Panc1 (cell line): ENCODE data around the gene LPCAT4. TPM values are rescaled to one million over a fixed set of nuclear protein-coding genes. Genes with fewer than 3 reads are reported as not detected.
A peak's percentile ranks its signal among the peaks of the same experiment; 100 is the strongest.

ENCODE experiments used
- ATAC-seq: fragments of 200-7000 bp; cut with Tn5 transposase; 2 replicates; pipeline ENCODE4 v1.9.1; 2020; ENCODE audit warnings: mild to moderate bottlenecking, moderate library complexity
- BruUV-seq: library from RNA; stranded (reverse); fragments of 400-500 nt; replicated peaks from 2 replicates; lab custom pipeline; 2021; lab: Mats Ljungman, UMichigan
- CTCF ChIA-PET: fragments of 300-600 bp; sonication (Branson Sonifier 250); formaldehyde crosslinking; loops from one replicate; lab custom pipeline; 2022; ENCODE audit warnings: antibody characterized with exemption; lab: Charles Lee
- POLR2A ChIA-PET: fragments of 300-600 bp; sonication (Branson Sonifier 250); formaldehyde crosslinking; loops from one replicate; lab custom pipeline; 2022; ENCODE audit warnings: antibody characterized with exemption; lab: Charles Lee
- DNase-seq: peaks from one replicate; pipeline ENCODE4 v3.0.0-alpha.2; 2010; ENCODE audit warnings: low read depth, low spot score
- H3K27ac ChIP-seq: 2 replicates; pipeline ENCODE4 v1.5.1; 2011; ENCODE audit warnings: mild to moderate bottlenecking, low read length, inconsistent platforms
- H3K27me3 ChIP-seq: fragments of 200-500 bp; sonication (Bioruptor generic); 2 replicates; pipeline ENCODE4 v1.6.0; 2014; ENCODE audit warnings: low read length, inconsistent platforms; ENCODE audit not compliant: control insufficient read depth, insufficient read depth
- H3K36me3 ChIP-seq: fragments of 200-500 bp; sonication (Bioruptor generic); 2 replicates; pipeline ENCODE4 v1.5.1; 2014; ENCODE audit warnings: inconsistent platforms, mild to moderate bottlenecking, low read length, moderate library complexity; ENCODE audit not compliant: control insufficient read depth, insufficient read depth
- H3K4me1 ChIP-seq: 2 replicates; pipeline ENCODE4 v1.5.1; 2011; ENCODE audit warnings: inconsistent platforms, mild to moderate bottlenecking, low read length, moderate library complexity; ENCODE audit not compliant: control insufficient read depth, insufficient read depth
- H3K4me3 ChIP-seq, 2 experiments: 2 replicates each; pipeline ENCODE4 v1.5.1; 2011 to 2012; ENCODE audit warnings: low read depth in 2 of 2, low read length in 2 of 2, mild to moderate bottlenecking in 2 of 2, inconsistent platforms in 1 of 2, moderate library complexity in 1 of 2
- H3K9me3 ChIP-seq: fragments of 200-500 bp; sonication (Bioruptor generic); 2 replicates; pipeline ENCODE4 v1.5.1; 2014; ENCODE audit warnings: low read depth, mild to moderate bottlenecking, inconsistent platforms, low read length, moderate library complexity; ENCODE audit not compliant: control insufficient read depth, insufficient read depth
- CTCF ChIP-seq: fragments of 450-650 bp; IDR thresholded peaks from 2 replicates; pipeline ENCODE4 v1.5.1; 2017; ENCODE audit warnings: mild to moderate bottlenecking
- POLR2AphosphoS5 ChIP-seq: IDR thresholded peaks from 2 replicates; pipeline ENCODE4 v1.6.1; 2012; ENCODE audit warnings: mild to moderate bottlenecking, low read depth, low read length, moderate library complexity
- REST ChIP-seq, 2 experiments: IDR thresholded peaks; 2 replicates each; pipeline ENCODE4 v1.6.1; 2011 to 2012; ENCODE audit warnings: low read depth in 2 of 2, control low read depth in 1 of 2, low read length in 1 of 2, mild to moderate bottlenecking in 1 of 2, moderate library complexity in 1 of 2; ENCODE audit not compliant: insufficient read depth in 1 of 2
- SIN3A ChIP-seq: IDR thresholded peaks from 2 replicates; pipeline ENCODE4 v1.6.1; 2012; ENCODE audit warnings: low read depth, mild to moderate bottlenecking, low read length, moderate library complexity, borderline replicate concordance; ENCODE audit not compliant: insufficient read depth
- TCF7L2 ChIP-seq: IDR thresholded peaks from 2 replicates; pipeline ENCODE4 v1.6.1; 2011; ENCODE audit warnings: mild to moderate bottlenecking, low read depth, low read length, inconsistent platforms
- in situ Hi-C: cut with HindIII; loops from 2 replicates; pipeline ENCODE4 v1.10.0; 2016; ENCODE audit warnings: low sequenced_read_pairs, low pct_unique_long_range_greater_than_20kb
- intact Hi-C: fragments of 100-400 bp; cut with micrococcal nuclease; formaldehyde crosslinking; loops from one replicate; pipeline ENCODE4 v1.10.0; 2022; ENCODE audit not compliant: unreplicated experiment
- total RNA-seq: library from RNA; stranded (reverse); gene quantifications from one replicate; pipeline ENCODE4 v1.2.1, GENCODE V29; 2021; ENCODE audit not compliant: unreplicated experiment

LPCAT4 gene
- total RNA-seq, 1 experiment from 2014 or later = 58.5 TPM

GRCh38 chr15:34318277-34319079, 48.5 kb downstream of the LPCAT4 start:
- POLR2A ChIA-PET = interaction anchor here (0.6 to 1.2 kb wide), 4 partner anchors 10 to 19 kb away, joined by 3 to 15 read pairs (median 8); partner anchors contain the start of gene SLC12A6
- H3K36me3 ChIP-seq = no peaks in the 10 kb centered on the region
- no peak for DNase-seq
- BruUV-seq = TSS peak; percentile 78
- peak overlapping the region; percentile 50 to 75 for H3K4me3 ChIP-seq
- ATAC-seq = peak; percentile 97
- H3K27ac ChIP-seq = peak overlapping the region; percentile 78
- H3K9me3 ChIP-seq = no peaks in the 10 kb centered on the region
- no peaks in the 10 kb centered on the region for H3K27me3 ChIP-seq
- intact Hi-C loops (no loop called here), in situ Hi-C loops (no loop called here)
- CTCF ChIA-PET = interaction anchor here (0.5 to 1.2 kb wide), 3 partner anchors 18 to 1270 kb away, joined by 4 to 5 read pairs (median 5); no protein-coding TSS in a partner anchor
- TF ChIP-seq CTCF = no peak
- TF ChIP-seq SIN3A = peak; percentile 72; the same call in 1 of the 2 replicates
- TF ChIP-seq REST (IDR thresholded peaks at IDR 0.05; ENCODE audit: insufficient read depth in 1 of 2, low read depth in 2 of 2, low read length in 1 of 2) = no peak
- TF ChIP-seq TCF7L2 = peak; percentile 70
- TF ChIP-seq POLR2AphosphoS5 = peak; percentile 49; the same call in 1 of the 2 replicates
- peaks cover 17% of the 10 kb centered on the region; the same call in 1 of the 2 replicates for H3K4me1 ChIP-seq

- POLR2A ChIA-PET = interaction anchor here (0.7 kb wide), 1 partner anchor 194 kb away, joined by 4 read pairs; no protein-coding TSS in a partner anchor
Measured at GRCh38 chr15:34314491-34315490, 52.2 kb downstream of the LPCAT4 start.

More at GRCh38 chr15:34314491-34315490, 52.2 kb downstream of the LPCAT4 start:
- no peaks in the 10 kb centered on the region for H3K36me3 ChIP-seq
- H3K9me3 ChIP-seq = no peaks in the 10 kb centered on the region
- TF ChIP-seq CTCF = no peak
- TF ChIP-seq REST (IDR thresholded peaks at IDR 0.05; ENCODE audit: insufficient read depth in 1 of 2, low read depth in 2 of 2, low read length in 1 of 2) = no peak
- TF ChIP-seq POLR2AphosphoS5 = no peak
- no peak for TF ChIP-seq TCF7L2
- no peak for TF ChIP-seq SIN3A
- ATAC-seq (no peak), DNase-seq (no peak)
- in situ Hi-C loops = no loop called here
- intact Hi-C loops = no loop called here
- no TSS peak for BruUV-seq
- CTCF ChIA-PET = no interaction called here
- no peak overlapping the region for H3K27ac ChIP-seq
- H3K4me1 ChIP-seq = peaks cover 11% of the 10 kb centered on the region; the same call in 1 of the 2 replicates
- no peak overlapping the region for H3K4me3 ChIP-seq
- no peaks in the 10 kb centered on the region for H3K27me3 ChIP-seq
